ENCODE measurements around the gene MPV17L. TPM values are rescaled to one million over a fixed set of nuclear protein-coding genes. Genes with fewer than 3 reads are reported as not detected.
"Not testable (repeated sequence)": the region's sequence is repeated elsewhere in the genome, so short reads cannot be mapped to it uniquely, and the experiment has no call there.

MPV17L gene
- 0.44 and 0.52 TPM in 2 replicates for total RNA-seq (2014; rRNA removed; shearing (Covaris generic))

GRCh38 chr16:15395631-15396508 is at the start of gene MPV17L:
Gene MPV17L (plus strand): TSS chr16:15395754. CDS start chr16:15395898, 144 bp downstream.
- not testable (repeated sequence) for DNase-seq (ENCODE audit: low read depth)

- DNase-seq (ENCODE audit: low read depth), result not testable (repeated sequence)
These were observed 46.8 kb upstream of the MPV17L start for GRCh38 chr16:15348721-15349120.

- not testable (repeated sequence) for DNase-seq (ENCODE audit: low read depth)
These were observed 44.3 kb upstream of the MPV17L start for GRCh38 chr16:15351251-15351650.

GRCh38 chr16:15351745-15352144 is 43.8 kb upstream of the MPV17L start:
- DNase-seq (ENCODE audit: low read depth), result not testable (repeated sequence)

GRCh38 chr16:15352852-15353251 is 42.7 kb upstream of the MPV17L start:
- DNase-seq (ENCODE audit: low read depth), result not testable (repeated sequence)

- DNase-seq (ENCODE audit: low read depth), result not testable (repeated sequence)
These were observed 40.7 kb upstream of the MPV17L start for GRCh38 chr16:15354846-15355245.

GRCh38 chr16:15357495-15357894 is 38.1 kb upstream of the MPV17L start:
- DNase-seq (ENCODE audit: low read depth), result not testable (repeated sequence)

- not testable (repeated sequence) for DNase-seq (ENCODE audit: low read depth)
These were observed 17.4 kb upstream of the MPV17L start, which contains the start of gene NPIPA5 for GRCh38 chr16:15378194-15378593. Gene NPIPA5 (minus strand): TSS chr16:15378294. CDS start chr16:15378294, 0 bp downstream.

- peak; percentile 53 for DNase-seq (ENCODE audit: low read depth)
These were observed 12.7 kb upstream of the MPV17L start for GRCh38 chr16:15382810-15383209.

GRCh38 chr16:15388060-15388459 is 7.5 kb upstream of the MPV17L start:
- DNase-seq (ENCODE audit: low read depth), result not testable (repeated sequence)

GRCh38 chr16:15389916-15390315 is 5.6 kb upstream of the MPV17L start:
- not testable (repeated sequence) for DNase-seq (ENCODE audit: low read depth)

- not testable (repeated sequence) for DNase-seq (ENCODE audit: low read depth)
These were observed 2.5 kb upstream of the MPV17L start for GRCh38 chr16:15393025-15393424.

GRCh38 chr16:15396509-15396829 is 915 bp downstream of the MPV17L start:
- DNase-seq (ENCODE audit: low read depth), result not testable (repeated sequence)

GRCh38 chr16:15396948-15397594 is 1.5 kb downstream of the MPV17L start:
- DNase-seq (ENCODE audit: low read depth), result no peak

GRCh38 chr16:15398618-15399316 is 3.2 kb downstream of the MPV17L start:
- no peak for DNase-seq (ENCODE audit: low read depth)

GRCh38 chr16:15399317-15399716 is 3.8 kb downstream of the MPV17L start:
- DNase-seq (ENCODE audit: low read depth), result no peak

- not testable (repeated sequence) for DNase-seq (ENCODE audit: low read depth)
These were observed 4.8 kb downstream of the MPV17L start for GRCh38 chr16:15400314-15400713.

GRCh38 chr16:15401972-15402371 is 6.4 kb downstream of the MPV17L start:
- no peak for DNase-seq (ENCODE audit: low read depth)

GRCh38 chr16:15403392-15403995 is 7.9 kb downstream of the MPV17L start:
- peak; percentile 80 for DNase-seq (ENCODE audit: low read depth)

- DNase-seq (ENCODE audit: low read depth), result peak; percentile 58
These were observed 8.5 kb downstream of the MPV17L start for GRCh38 chr16:15404091-15404490.

GRCh38 chr16:15404792-15405191 is 9.2 kb downstream of the MPV17L start:
- no peak for DNase-seq (ENCODE audit: low read depth)

- not testable (repeated sequence) for DNase-seq (ENCODE audit: low read depth)
These were observed 12.2 kb downstream of the MPV17L start for GRCh38 chr16:15407756-15408155.
